Astrocyte of the cerebellum (primary cell): Measurements from ENCODE around the gene BCL11A.

Source experiments
- DNase-seq: peaks from one replicate; pipeline ENCODE4 v3.0.0-alpha.2; 2011; ENCODE audit warnings: low read depth
- H3K4me3 ChIP-seq: 2 replicates; pipeline ENCODE4 v1.5.1; 2011; ENCODE audit warnings: mild to moderate bottlenecking, low read depth, low read length, moderate library complexity
- in situ Hi-C: cut with HindIII; loops from 2 replicates; pipeline ENCODE4 v1.10.0; 2017; ENCODE audit warnings: low sequenced_read_pairs
- TF ChIP-seq, protein P1 (sequence below): IDR thresholded peaks from 2 replicates; pipeline ENCODE4 v1.5.1; 2012; ENCODE audit warnings: low read length, low read depth, moderate library complexity, mild to moderate bottlenecking; ENCODE audit errors: missing control alignments

Gene BCL11A

DNA sequence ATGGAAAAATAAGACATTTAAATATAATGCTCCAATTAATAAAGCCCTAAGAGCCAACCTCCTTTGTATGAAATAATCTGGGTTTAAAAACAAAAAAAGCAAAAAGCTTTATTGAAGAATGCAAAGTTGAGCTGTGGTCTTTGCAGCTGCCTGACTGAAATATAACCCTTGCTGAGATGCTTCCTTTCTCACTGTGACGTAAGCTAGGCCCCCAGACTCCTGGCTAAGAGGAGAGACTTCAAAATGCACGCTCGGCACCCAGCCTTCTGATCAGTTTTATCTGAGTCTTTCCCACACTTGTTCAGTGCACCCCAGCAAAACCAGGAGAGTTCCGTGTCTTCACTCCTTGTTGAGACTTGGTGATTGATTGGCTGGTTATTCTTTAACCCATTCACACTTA is 115.3 kb downstream of the BCL11A start:
- TF ChIP-seq, protein P1, sequence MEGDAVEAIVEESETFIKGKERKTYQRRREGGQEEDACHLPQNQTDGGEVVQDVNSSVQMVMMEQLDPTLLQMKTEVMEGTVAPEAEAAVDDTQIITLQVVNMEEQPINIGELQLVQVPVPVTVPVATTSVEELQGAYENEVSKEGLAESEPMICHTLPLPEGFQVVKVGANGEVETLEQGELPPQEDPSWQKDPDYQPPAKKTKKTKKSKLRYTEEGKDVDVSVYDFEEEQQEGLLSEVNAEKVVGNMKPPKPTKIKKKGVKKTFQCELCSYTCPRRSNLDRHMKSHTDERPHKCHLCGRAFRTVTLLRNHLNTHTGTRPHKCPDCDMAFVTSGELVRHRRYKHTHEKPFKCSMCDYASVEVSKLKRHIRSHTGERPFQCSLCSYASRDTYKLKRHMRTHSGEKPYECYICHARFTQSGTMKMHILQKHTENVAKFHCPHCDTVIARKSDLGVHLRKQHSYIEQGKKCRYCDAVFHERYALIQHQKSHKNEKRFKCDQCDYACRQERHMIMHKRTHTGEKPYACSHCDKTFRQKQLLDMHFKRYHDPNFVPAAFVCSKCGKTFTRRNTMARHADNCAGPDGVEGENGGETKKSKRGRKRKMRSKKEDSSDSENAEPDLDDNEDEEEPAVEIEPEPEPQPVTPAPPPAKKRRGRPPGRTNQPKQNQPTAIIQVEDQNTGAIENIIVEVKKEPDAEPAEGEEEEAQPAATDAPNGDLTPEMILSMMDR: no peak
- no peak for DNase-seq
- no peak overlapping the region for H3K4me3 ChIP-seq
- in situ Hi-C loops: no loop called here

DNA sequence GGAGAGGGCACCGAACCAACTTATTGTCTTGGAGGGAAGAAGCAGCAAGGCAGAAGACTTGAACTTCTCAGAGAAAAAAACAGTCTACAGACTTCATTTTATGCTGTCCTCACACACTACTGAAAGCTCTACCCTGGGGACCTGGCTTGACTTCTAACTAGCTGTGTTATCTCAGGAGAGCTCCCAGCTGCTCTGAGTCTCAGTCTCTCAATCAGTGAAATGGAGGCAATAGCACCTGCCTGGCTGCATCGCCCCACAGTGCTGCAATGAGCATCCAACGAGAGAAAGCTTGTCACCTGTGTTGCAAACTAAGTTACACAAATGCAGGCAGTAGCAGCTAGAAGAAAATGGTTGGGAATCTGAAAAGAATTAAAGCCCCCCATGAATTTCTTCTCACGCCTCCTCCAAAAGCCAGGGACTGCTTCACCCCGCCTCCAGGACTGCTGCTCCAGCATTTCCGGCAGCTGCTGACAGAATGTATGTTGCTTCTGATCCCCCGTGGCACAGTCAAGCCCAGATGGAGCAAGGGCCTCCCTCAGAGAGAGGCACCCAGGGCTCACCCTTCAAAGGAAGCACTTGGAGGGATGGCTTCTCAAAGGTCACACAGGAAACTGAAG is 116.3 kb downstream of the BCL11A start:
- in situ Hi-C loops: no loop called here
- DNase-seq: no peak
- no peak overlapping the region for H3K4me3 ChIP-seq
- TF ChIP-seq, protein P1: no peak

DNA sequence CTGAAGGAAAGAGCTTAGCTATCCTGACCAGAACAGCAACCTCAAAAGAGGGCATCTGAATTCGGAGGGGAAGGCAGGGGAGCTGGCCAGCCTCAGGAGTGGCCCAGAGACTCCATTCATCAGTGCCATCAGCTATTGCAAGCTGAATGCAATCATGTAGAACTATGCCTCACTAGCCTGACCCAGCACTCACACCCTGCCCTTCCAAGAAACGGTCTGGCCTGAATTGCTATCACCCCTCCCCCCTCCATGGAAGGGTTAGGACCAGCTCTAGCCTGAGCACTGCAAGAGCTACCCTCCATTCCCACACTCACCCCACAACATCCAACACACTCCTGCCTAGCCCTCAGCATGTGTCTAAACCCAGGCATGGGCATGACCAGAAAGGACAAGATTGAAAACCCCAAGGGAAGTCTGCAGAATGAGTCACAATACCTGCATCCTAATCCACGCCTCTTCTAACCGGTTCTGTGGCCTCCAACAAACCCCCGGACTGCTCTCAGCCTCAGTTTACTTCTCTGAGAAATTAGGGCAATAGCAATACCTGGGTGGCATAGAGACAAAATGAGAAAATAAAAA is 120.3 kb downstream of the BCL11A start:
- no peak overlapping the region for H3K4me3 ChIP-seq
- DNase-seq: no peak
- TF ChIP-seq, protein P1: no peak
- in situ Hi-C loops: no loop called here

- TF ChIP-seq, protein P1: no peak
- no peak for DNase-seq
- in situ Hi-C loops: no loop called here
- no peak overlapping the region for H3K4me3 ChIP-seq
Observed at GRCh38 chr2:60432035-60432601, 121.3 kb downstream of the BCL11A start.

- in situ Hi-C loops: no loop called here
- TF ChIP-seq, protein P1: no peak
- DNase-seq: no peak
- no peak overlapping the region for H3K4me3 ChIP-seq
Observed at GRCh38 chr2:60429681-60430080, 123.8 kb downstream of the BCL11A start.

GRCh38 chr2:60426880-60427279 is 126.6 kb downstream of the BCL11A start:
- TF ChIP-seq, protein P1: no peak
- in situ Hi-C loops: no loop called here
- DNase-seq: no peak
- no peak overlapping the region for H3K4me3 ChIP-seq
